Epithelial cell of proximal tubule (primary cell): ENCODE measurements around the gene PCNA. TPM values are rescaled to one million over a fixed set of nuclear protein-coding genes. Genes with fewer than 3 reads are reported as not detected.

ENCODE experiments used
- DNase-seq: peaks from one replicate; pipeline ENCODE4 v3.0.0-alpha.2; 2011; ENCODE audit warnings: low read depth
- H3K4me3 ChIP-seq: 2 replicates; pipeline ENCODE4 v1.5.1; 2011; ENCODE audit warnings: low read depth, mild to moderate bottlenecking, low read length
- total RNA-seq: library from RNA; depleted of rRNA; stranded (reverse); fragments of >200 nt; gene quantifications from 2 replicates; pipeline ENCODE4 v1.2.3, GENCODE V29; 2015
- TF ChIP-seq, protein P1 (sequence below): conservative IDR thresholded peaks from 2 replicates; pipeline ENCODE4 v1.5.1; 2012; ENCODE audit warnings: low read depth, mild to moderate bottlenecking, low read length

Gene PCNA
- total RNA-seq, 1 donor from 2014 or later: 327 TPM

DNA sequence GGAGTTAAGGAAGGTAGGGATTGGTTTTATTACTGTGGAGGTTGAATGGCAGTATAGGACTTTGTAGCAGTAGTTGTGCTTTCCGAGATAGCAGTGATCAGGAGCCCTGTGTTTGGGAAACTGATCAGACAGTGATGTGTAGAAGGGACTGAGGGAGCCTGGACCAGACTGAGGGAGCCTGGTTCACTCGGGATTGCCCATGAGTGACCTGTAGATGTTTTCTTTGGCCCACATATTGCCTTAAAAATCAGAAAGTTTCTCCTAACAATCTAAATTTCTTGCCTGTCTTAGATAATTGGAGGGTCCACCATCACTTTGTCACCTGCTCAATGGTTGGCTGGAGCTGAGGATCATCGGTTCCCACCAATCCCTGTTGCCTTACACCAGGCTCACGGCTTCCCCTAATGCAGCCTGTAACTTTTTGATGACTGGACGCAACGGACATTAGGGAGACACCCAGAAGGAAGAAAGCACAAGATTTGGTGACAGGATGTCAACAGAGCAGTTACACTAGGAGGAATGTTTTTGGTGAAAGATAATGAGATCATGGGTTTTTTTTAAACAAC, 8.2 kb upstream of the PCNA start:
- DNase-seq: no peak
- TF ChIP-seq, protein P1, sequence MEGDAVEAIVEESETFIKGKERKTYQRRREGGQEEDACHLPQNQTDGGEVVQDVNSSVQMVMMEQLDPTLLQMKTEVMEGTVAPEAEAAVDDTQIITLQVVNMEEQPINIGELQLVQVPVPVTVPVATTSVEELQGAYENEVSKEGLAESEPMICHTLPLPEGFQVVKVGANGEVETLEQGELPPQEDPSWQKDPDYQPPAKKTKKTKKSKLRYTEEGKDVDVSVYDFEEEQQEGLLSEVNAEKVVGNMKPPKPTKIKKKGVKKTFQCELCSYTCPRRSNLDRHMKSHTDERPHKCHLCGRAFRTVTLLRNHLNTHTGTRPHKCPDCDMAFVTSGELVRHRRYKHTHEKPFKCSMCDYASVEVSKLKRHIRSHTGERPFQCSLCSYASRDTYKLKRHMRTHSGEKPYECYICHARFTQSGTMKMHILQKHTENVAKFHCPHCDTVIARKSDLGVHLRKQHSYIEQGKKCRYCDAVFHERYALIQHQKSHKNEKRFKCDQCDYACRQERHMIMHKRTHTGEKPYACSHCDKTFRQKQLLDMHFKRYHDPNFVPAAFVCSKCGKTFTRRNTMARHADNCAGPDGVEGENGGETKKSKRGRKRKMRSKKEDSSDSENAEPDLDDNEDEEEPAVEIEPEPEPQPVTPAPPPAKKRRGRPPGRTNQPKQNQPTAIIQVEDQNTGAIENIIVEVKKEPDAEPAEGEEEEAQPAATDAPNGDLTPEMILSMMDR: no peak
- H3K4me3 ChIP-seq: peak overlapping the region; percentile 76

DNA sequence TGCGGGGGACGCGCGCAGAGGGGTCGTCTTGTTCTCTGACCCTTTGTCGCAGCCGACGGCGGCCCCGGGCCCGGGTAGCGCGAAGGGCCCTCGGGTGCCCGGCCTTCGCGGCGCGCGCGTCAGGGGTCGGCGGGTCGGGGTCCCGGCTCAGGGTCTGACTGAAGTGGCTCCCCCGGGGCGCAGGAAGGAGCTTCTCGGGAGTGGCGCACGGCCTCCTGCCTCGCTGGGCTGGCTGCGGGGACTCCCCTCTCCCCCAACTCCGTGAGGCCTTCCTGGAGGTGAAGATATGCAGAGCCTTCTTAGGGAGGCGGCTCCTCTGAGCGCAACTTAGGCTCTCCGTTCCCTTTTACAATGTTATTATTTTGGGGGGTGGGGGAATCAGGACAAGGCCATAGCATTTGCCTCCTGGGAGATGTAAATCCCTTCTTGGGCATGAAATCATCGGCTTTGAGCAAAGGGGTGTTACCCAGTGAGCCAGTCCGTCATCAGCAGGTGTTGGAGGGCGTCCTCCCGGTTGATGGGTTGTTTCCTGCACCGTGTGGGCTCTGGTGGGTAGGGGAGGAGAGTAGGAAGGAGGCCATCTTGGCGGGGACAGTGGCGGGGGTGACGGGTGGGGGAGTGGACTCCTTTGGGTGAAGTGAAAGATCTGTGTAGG, 7.6 kb upstream of the PCNA start:
- DNase-seq: no peak
- peak overlapping the region; percentile 76 for H3K4me3 ChIP-seq
- TF ChIP-seq, protein P1: no peak

DNA sequence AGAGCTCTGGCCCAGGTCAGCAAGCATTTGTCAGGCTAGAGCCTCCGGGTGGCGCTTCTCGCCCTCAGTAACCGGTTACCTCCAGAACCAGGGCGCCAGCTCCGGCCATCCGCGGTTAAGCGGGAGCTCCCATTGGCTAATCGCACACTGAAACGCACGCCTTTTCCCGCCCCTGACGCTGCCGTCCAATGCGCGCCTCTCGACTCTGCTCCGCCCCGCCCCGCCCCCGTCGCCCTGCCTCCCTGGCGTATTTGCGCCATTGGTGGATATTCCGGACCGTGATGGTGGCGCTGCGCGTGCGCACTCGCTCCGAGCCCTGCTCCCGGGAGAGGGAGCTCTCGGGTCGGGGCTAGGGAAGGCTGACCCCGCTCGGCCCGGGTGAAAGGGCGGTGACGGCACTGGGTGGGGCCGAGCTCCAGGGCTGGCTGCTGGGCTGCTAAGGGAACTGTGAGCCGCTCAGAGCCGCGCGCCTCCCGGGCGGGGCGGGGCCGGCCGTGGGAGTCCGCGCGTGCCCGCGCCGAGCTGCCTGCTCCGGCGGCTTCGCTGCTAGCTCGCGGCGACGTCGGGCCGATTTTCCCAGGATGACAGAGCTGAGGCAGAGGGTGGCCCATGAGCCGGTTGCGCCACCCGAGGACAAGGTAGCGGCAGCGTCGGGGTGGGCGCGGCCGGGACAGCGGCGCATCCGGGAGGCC, 6.9 kb upstream of the PCNA start, which contains the start of gene CDS2:
CDS2 (plus strand) TSS at position 497 of the 692 bp plus-strand sequence; CDS start at position 582, 85 bp downstream.
- TF ChIP-seq, protein P1: peak; percentile 53
- peak; percentile 80 for DNase-seq
- peak within 1 kb of the TSS; percentile 76 for H3K4me3 ChIP-seq

DNA sequence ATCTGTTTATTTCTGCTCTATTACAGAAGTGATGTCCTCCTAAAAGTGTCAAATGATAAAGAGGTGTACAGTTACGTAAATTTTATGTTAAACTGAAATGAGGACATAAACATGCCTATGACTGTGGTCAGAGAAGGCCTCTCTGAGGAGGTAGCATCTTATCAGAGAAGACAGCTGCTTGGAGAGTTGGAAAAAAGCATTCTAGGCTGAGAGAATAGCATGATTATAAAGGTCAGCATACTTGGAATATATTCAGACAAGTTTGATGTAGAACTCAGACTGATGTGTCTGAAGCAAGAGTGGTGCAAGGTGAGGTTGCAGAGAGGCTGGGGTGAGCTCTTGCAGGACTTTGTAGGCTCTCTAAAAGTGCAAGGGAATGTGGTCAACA, 3.1 kb upstream of the PCNA start:
- TF ChIP-seq, protein P1: no peak
- H3K4me3 ChIP-seq: no peak overlapping the region

DNA sequence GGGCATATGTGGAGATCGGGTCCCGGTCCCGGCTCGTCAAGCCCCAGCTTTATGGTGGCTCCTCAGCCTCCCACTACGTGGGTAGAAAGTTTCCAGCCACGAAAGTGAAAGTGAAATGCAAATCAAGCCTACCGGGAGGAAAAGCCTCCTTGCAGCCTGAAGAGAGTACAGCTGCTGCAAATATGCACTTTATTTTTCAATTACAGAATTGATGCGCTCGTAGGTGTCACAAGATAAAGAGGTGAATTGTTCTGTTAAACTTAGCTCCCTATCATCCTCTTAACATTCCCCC, 373 bp upstream of the PCNA start:
- peak overlapping the region; percentile 74 for H3K4me3 ChIP-seq
- TF ChIP-seq, protein P1: no peak
- no peak for DNase-seq

More for the DNA sequence above, 3.1 kb upstream of the PCNA start:
- no peak for DNase-seq

DNA sequence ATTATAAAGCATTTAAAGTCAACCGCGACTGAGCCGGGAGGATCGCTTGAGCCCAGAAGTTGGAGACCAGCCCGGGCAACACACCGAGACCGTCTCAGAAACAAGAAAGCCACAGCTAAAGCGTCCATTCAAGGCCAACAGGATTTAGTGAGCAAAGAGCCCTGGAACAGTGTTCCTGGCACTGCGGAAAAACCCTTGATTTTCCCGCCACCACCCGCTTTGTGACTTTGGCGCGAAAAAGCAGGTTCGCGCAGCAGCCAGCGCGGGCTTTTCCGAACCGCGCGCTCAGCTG, 669 bp downstream of the PCNA start:
- H3K4me3 ChIP-seq: peak overlapping the region; percentile 74
- TF ChIP-seq, protein P1: no peak
- no peak for DNase-seq
